ENCODE measurements around the gene EMILIN1.

DNA sequence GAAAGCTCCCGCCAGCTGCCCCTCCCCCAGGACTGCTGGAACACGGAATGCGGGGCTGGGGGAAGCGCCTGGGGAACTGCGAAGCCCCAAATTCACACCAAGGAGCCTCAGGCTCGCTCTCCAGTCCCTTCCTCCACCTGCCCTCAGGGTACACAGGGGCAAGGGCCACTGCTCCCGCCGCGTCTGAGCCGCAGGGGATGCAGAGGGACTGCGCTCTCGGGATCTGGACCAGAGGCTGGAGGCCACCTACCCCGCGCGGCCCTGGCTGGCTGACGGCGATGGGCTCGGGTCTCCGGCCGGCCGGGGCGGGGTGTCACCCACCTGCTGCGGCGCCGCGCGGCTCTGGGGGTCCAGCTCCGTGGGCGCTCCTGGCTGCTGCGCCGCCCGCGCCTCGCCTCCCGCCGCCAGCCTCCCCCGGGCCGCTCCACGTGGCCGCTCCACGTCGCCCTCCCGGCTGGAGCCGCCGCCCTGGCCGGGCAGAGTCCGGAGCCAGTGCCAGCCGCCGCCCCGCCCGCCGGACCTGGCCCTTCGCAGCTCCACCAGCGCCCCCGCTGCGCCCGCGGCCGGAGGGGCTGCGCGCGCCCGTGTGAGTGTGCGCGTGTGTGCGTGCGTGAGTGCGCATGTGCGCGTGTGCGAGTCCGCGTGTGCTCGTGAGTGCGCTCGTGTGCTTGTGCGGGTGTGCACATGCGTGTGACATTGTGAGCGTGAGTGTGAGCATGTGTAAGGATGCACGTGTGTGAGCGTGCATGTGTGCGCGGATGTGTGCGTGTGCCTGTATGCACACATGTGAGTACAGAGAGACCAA lies 40.3 kb downstream of the EMILIN1 start, which contains the start of gene CGREF1:
- TF ChIP-seq, protein P1, sequence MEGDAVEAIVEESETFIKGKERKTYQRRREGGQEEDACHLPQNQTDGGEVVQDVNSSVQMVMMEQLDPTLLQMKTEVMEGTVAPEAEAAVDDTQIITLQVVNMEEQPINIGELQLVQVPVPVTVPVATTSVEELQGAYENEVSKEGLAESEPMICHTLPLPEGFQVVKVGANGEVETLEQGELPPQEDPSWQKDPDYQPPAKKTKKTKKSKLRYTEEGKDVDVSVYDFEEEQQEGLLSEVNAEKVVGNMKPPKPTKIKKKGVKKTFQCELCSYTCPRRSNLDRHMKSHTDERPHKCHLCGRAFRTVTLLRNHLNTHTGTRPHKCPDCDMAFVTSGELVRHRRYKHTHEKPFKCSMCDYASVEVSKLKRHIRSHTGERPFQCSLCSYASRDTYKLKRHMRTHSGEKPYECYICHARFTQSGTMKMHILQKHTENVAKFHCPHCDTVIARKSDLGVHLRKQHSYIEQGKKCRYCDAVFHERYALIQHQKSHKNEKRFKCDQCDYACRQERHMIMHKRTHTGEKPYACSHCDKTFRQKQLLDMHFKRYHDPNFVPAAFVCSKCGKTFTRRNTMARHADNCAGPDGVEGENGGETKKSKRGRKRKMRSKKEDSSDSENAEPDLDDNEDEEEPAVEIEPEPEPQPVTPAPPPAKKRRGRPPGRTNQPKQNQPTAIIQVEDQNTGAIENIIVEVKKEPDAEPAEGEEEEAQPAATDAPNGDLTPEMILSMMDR (IDR thresholded peaks at IDR 0.05) = no peak
- TF ChIP-seq POLR2A (IDR thresholded peaks at IDR 0.05) (no peak), POLR2AphosphoS5 (IDR thresholded peaks at IDR 0.05) (no peak)

Measured in breast epithelium (tissue), 3 donors.